Measurements from ENCODE around the gene FAM174B.

GRCh38 chr15:92614791-92615785 lies 40.5 kb downstream of the FAM174B start:
- TF ChIP-seq POLR2AphosphoS5 (IDR thresholded peaks at IDR 0.05; ENCODE audit: low read depth, low read length): no peak
- no peak for TF ChIP-seq SIN3A (IDR thresholded peaks at IDR 0.05; ENCODE audit: borderline replicate concordance, insufficient read depth, low read length)
